IMR-90 (cell line): ENCODE data around the gene CCDC184. TPM values are rescaled to one million over a fixed set of nuclear protein-coding genes. Genes with fewer than 3 reads are reported as not detected.
A peak's percentile ranks its signal among the peaks of the same experiment; 100 is the strongest.

ENCODE experiments used
- ATAC-seq: fragments of 200-7000 bp; cut with Tn5 transposase; 2 replicates; pipeline ENCODE4 v1.9.1; 2020; ENCODE audit warnings: low read depth, mild to moderate bottlenecking, moderate library complexity
- BruUV-seq: library from RNA; stranded (reverse); fragments of 400-500 nt; replicated peaks from 2 replicates; lab custom pipeline; 2021; lab: Mats Ljungman, UMichigan
- CTCF ChIA-PET: fragments of 300-600 bp; formaldehyde crosslinking; extraction: SDS; loops from one replicate; lab custom pipeline; 2021; ENCODE audit warnings: antibody characterized with exemption; lab: Yijun Ruan, JAX
- POLR2A ChIA-PET: fragments of 300-600 bp; sonication (Branson Sonifier 250); formaldehyde crosslinking; loops from one replicate; lab custom pipeline; 2022; ENCODE audit warnings: antibody characterized with exemption; ENCODE audit not compliant: unreplicated experiment; lab: Charles Lee
- DNase-seq: peaks from one replicate; pipeline ENCODE4 v3.0.0; 2013
- H2AFZ ChIP-seq: replicated peaks from 2 replicates; pipeline ENCODE3; 2013; ENCODE audit warnings: low read length, mild to moderate bottlenecking; ENCODE audit not compliant: poor library complexity
- H2AK5ac ChIP-seq: 2 replicates; pipeline ENCODE4 v1.6.1; 2013; ENCODE audit warnings: low read depth, low read length, inconsistent platforms
- H2AK9ac ChIP-seq: replicated peaks from 2 replicates; pipeline ENCODE3; 2013; ENCODE audit warnings: mild to moderate bottlenecking, low read depth, low read length, moderate library complexity; ENCODE audit not compliant: poor library complexity
- H2BK120ac ChIP-seq: 2 replicates; pipeline ENCODE4 v1.6.1; 2013; ENCODE audit warnings: low read depth, low read length, inconsistent platforms
- H2BK15ac ChIP-seq: 3 replicates; pipeline ENCODE4 v1.6.1; 2013; ENCODE audit warnings: low read depth, low read length, inconsistent platforms
- H2BK20ac ChIP-seq: 2 replicates; pipeline ENCODE4 v1.6.1; 2013; ENCODE audit warnings: low read depth, mild to moderate bottlenecking, inconsistent platforms, low read length, moderate library complexity
- H2BK5ac ChIP-seq: 2 replicates; pipeline ENCODE4 v1.6.1; 2013; ENCODE audit warnings: mild to moderate bottlenecking, low read depth, low read length, inconsistent platforms; ENCODE audit not compliant: poor library complexity, severe bottlenecking
- H3K14ac ChIP-seq: replicated peaks from 2 replicates; pipeline ENCODE4 v1.6.1; 2013; ENCODE audit warnings: low read depth, low read length, inconsistent platforms
- H3K18ac ChIP-seq: 2 replicates; pipeline ENCODE4 v1.6.1; 2013; ENCODE audit warnings: low read depth, low read length, control low read depth
- H3K23ac ChIP-seq: 2 replicates; pipeline ENCODE4 v1.6.1; 2013; ENCODE audit warnings: low read depth, low read length, inconsistent platforms
- H3K27ac ChIP-seq: 2 replicates; pipeline ENCODE4 v1.5.1; 2013; ENCODE audit warnings: mild to moderate bottlenecking, control low read depth, low read length; ENCODE audit not compliant: insufficient read depth
- H3K27me3 ChIP-seq: 2 replicates; pipeline ENCODE4 v1.6.1; 2013; ENCODE audit warnings: low read length; ENCODE audit not compliant: control insufficient read depth, insufficient read depth
- H3K36me3 ChIP-seq: 2 replicates; pipeline ENCODE4 v1.6.1; 2013; ENCODE audit warnings: low read length, mixed read lengths; ENCODE audit not compliant: control insufficient read depth, insufficient read depth
- H3K4ac ChIP-seq: 2 replicates; pipeline ENCODE4 v1.6.1; 2013; ENCODE audit warnings: low read depth, low read length, inconsistent platforms
- H3K4me1 ChIP-seq: 2 replicates; pipeline ENCODE4 v1.6.1; 2013; ENCODE audit warnings: low read length, mixed read lengths; ENCODE audit not compliant: control insufficient read depth, insufficient read depth
- H3K4me2 ChIP-seq: 2 replicates; pipeline ENCODE4 v1.6.1; 2013; ENCODE audit warnings: low read depth, mild to moderate bottlenecking, control low read depth, low read length, moderate library complexity
- H3K4me3 ChIP-seq: 2 replicates; pipeline ENCODE4 v1.5.1; 2013; ENCODE audit warnings: low read depth, mild to moderate bottlenecking, control low read depth, low read length, moderate library complexity; ENCODE audit not compliant: insufficient read depth
- H3K56ac ChIP-seq: 2 replicates; pipeline ENCODE4 v1.6.1; 2013; ENCODE audit warnings: low read length, inconsistent platforms; ENCODE audit not compliant: insufficient read depth; ENCODE audit errors: extremely low read depth
- H3K79me1 ChIP-seq, 2 experiments: 2 replicates each; pipeline ENCODE4 v1.6.1; 2013; ENCODE audit warnings: low read length in 2 of 2, inconsistent platforms in 1 of 2, low read depth in 1 of 2
- H3K9ac ChIP-seq: 2 replicates; pipeline ENCODE4 v1.6.1; 2013; ENCODE audit warnings: low read depth, low read length, control low read depth
- H3K9me1 ChIP-seq: 2 replicates; pipeline ENCODE4 v1.6.1; 2013; ENCODE audit warnings: low read length, inconsistent platforms; ENCODE audit not compliant: insufficient read depth
- H3K9me3 ChIP-seq: 2 replicates; pipeline ENCODE4 v1.6.1; 2013; ENCODE audit warnings: low read length; ENCODE audit not compliant: control insufficient read depth, insufficient read depth
- H4K20me1 ChIP-seq: 2 replicates; pipeline ENCODE4 v1.6.1; 2013; ENCODE audit warnings: low read length, inconsistent platforms; ENCODE audit not compliant: insufficient read depth
- H4K5ac ChIP-seq: 2 replicates; pipeline ENCODE4 v1.6.1; 2013; ENCODE audit warnings: mild to moderate bottlenecking, low read depth, low read length, control low read depth
- H4K8ac ChIP-seq, 2 experiments: 2 replicates each; pipeline ENCODE4 v1.6.1; 2013; ENCODE audit warnings: low read depth in 2 of 2, low read length in 2 of 2, control low read depth in 1 of 2, inconsistent platforms in 1 of 2
- H4K91ac ChIP-seq: 2 replicates; pipeline ENCODE4 v1.6.1; 2013; ENCODE audit warnings: low read depth, low read length, inconsistent platforms; ENCODE audit not compliant: insufficient read depth
- CEBPB ChIP-seq: IDR thresholded peaks from 2 replicates; pipeline ENCODE4 v1.6.1; 2012; ENCODE audit warnings: low read depth, low read length, improper control_type of control experiment
- CHD1 ChIP-seq: IDR thresholded peaks from 2 replicates; pipeline ENCODE4 v1.6.1; 2012; ENCODE audit warnings: low read depth, low read length, improper control_type of control experiment
- FOS ChIP-seq: fragments of 150-350 bp; IDR thresholded peaks from 2 replicates; pipeline ENCODE4 v1.6.1; 2016; ENCODE audit warnings: low read depth, low read length
- MAFK ChIP-seq: IDR thresholded peaks from 2 replicates; pipeline ENCODE4 v1.6.1; 2012; ENCODE audit warnings: low read depth, low read length, improper control_type of control experiment
- MAZ ChIP-seq: IDR thresholded peaks from 2 replicates; pipeline ENCODE4 v1.6.1; 2012; ENCODE audit warnings: low read depth, mild to moderate bottlenecking, low read length, improper control_type of control experiment, moderate library complexity, borderline replicate concordance
- MXI1 ChIP-seq: IDR thresholded peaks from 2 replicates; pipeline ENCODE4 v1.6.1; 2012; ENCODE audit warnings: low read depth, mild to moderate bottlenecking, low read length, moderate library complexity, borderline replicate concordance
- NFE2L2 ChIP-seq: fragments of 150-350 bp; IDR thresholded peaks from 2 replicates; pipeline ENCODE4 v1.6.1; 2016; ENCODE audit warnings: low read depth, mild to moderate bottlenecking, low read length
- POLR2A ChIP-seq: IDR thresholded peaks from 2 replicates; pipeline ENCODE4 v1.6.1; 2012; ENCODE audit warnings: mild to moderate bottlenecking, low read depth, low read length
- RCOR1 ChIP-seq: IDR thresholded peaks from 2 replicates; pipeline ENCODE4 v1.6.1; 2012; ENCODE audit warnings: mild to moderate bottlenecking, low read length, improper control_type of control experiment; ENCODE audit not compliant: insufficient replicate concordance
- RFX5 ChIP-seq: IDR thresholded peaks from 2 replicates; pipeline ENCODE4 v1.8.0; 2012; ENCODE audit warnings: low read depth, mild to moderate bottlenecking, low read length, moderate library complexity
- WGBS, 2 experiments: methylation state at CpG; one replicate each; pipeline versions ENCODE4 v1.1.5 to v1.1.7; 2013; ENCODE audit warnings: missing lambda C conversion rate in 2 of 2; ENCODE audit not compliant: insufficient read length in 1 of 2; ENCODE audit errors: extremely low coverage in 2 of 2; 5-methylcytosine and 5-hydroxymethylcytosine counted together
- dilution Hi-C: fragments of 300-500 bp; cut with HindIII; formaldehyde crosslinking; loops from one replicate; pipeline ENCODE4 v1.14.3; 2018; ENCODE audit warnings: low sequenced_read_pairs; ENCODE audit not compliant: unreplicated experiment
- in situ Hi-C: fragments of 300-500 bp; cut with MboI; formaldehyde crosslinking; loops from 3 replicates; pipeline ENCODE4 v1.14.3; 2019; ENCODE audit warnings: low sequenced_read_pairs, inconsistent platforms, mixed read lengths
- intact Hi-C: fragments of 100-400 bp; cut with micrococcal nuclease; formaldehyde crosslinking; loops from 2 replicates; pipeline ENCODE4 v1.10.0; 2022
- polyA plus RNA-seq, 3 experiments: library from polyadenylated mRNA; depleted of rRNA; stranded (reverse); fragments of >200 nt; gene quantifications; 2 replicates each; pipeline ENCODE4 v1.2.3, GENCODE V29; 2012; ENCODE audit warnings: low replicate concordance in 1 of 3
- total RNA-seq: library from RNA; depleted of rRNA; stranded (reverse); fragments of >200 nt; gene quantifications from 2 replicates; pipeline ENCODE4 v1.2.3, GENCODE V29; 2012
- TF ChIP-seq, protein P1 (sequence below): conservative IDR thresholded peaks from 2 replicates; pipeline ENCODE4 v1.5.1; 2012; ENCODE audit warnings: mild to moderate bottlenecking, low read depth, low read length, improper control_type of control experiment
- TF ChIP-seq, protein P2 (sequence below): fragments of 150-350 bp; IDR thresholded peaks from 2 replicates; pipeline ENCODE4 v1.6.1; 2016; ENCODE audit warnings: low read depth, mild to moderate bottlenecking, low read length, moderate library complexity, borderline replicate concordance

Gene CCDC184
- total and polyA plus RNA-seq, 2 of the 4 experiments (the other 2 are of a cell fraction): 0.18 to 0.22 TPM

DNA sequence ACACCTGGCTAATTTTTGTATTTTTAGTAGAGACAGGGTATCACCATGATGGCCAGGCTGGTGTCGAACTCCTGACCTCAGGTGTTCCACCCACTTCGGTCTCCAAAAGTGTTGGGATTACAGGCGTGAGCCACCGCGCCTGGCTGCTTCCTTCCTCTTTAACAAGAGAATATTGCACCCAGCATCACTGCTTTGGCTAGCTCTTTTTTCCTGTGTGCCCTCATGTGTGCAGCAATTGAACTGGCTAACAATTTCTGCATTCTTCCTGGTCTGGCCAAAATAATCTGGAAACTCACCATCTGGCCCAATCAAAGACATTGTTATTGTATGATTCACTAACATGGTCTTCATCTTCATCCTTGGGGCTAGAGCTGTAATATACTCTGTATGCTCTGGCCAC is 23.4 kb upstream of the CCDC184 start:
- Histone ChIP-seq H4K8ac (no peak overlapping the region), H3K4me1 (peaks cover 2% of the 10 kb centered on the region; the same call in 1 of the 2 replicates), H2BK120ac (no peak overlapping the region), H3K9me1 (peaks cover 5% of the 10 kb centered on the region), H3K27ac (no peak overlapping the region), H3K79me1 (peaks cover 3 to 15% of the 10 kb centered on the region in 2 experiments; a peak in 3 of 4 replicates), H2AK9ac (no peak overlapping the region), H3K18ac (no peak overlapping the region), H4K20me1 (no peaks in the 10 kb centered on the region), H3K4me2 (no peak overlapping the region), H3K56ac (no peak overlapping the region), H3K4me3 (no peak overlapping the region), H3K14ac (no peak overlapping the region), H2AK5ac (no peak overlapping the region), H3K27me3 (peaks cover 4% of the 10 kb centered on the region), H4K5ac (no peak overlapping the region), H3K4ac (no peak overlapping the region), H2BK5ac (no peak overlapping the region), H4K91ac (no peak overlapping the region), H3K36me3 (no peaks in the 10 kb centered on the region), H3K9me3 (no peaks in the 10 kb centered on the region), H2BK20ac (no peak overlapping the region), H3K23ac (no peak overlapping the region), H2AFZ (no peak overlapping the region), H3K9ac (no peak overlapping the region), H2BK15ac (no peak overlapping the region)
- ChIA-PET POLR2A (no interaction called here), CTCF (no interaction called here)
- intact Hi-C loops: loop anchor here (10.0 kb wide), 1 partner anchor 445 kb away; no protein-coding TSS in a partner anchor
- WGBS, 2 experiments: no CpG with 5 or more reads among the region's 5 CpGs
- no TSS peak for BruUV-seq
- TF ChIP-seq, protein P1, sequence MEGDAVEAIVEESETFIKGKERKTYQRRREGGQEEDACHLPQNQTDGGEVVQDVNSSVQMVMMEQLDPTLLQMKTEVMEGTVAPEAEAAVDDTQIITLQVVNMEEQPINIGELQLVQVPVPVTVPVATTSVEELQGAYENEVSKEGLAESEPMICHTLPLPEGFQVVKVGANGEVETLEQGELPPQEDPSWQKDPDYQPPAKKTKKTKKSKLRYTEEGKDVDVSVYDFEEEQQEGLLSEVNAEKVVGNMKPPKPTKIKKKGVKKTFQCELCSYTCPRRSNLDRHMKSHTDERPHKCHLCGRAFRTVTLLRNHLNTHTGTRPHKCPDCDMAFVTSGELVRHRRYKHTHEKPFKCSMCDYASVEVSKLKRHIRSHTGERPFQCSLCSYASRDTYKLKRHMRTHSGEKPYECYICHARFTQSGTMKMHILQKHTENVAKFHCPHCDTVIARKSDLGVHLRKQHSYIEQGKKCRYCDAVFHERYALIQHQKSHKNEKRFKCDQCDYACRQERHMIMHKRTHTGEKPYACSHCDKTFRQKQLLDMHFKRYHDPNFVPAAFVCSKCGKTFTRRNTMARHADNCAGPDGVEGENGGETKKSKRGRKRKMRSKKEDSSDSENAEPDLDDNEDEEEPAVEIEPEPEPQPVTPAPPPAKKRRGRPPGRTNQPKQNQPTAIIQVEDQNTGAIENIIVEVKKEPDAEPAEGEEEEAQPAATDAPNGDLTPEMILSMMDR: no peak
- TF ChIP-seq RCOR1: no peak
- TF ChIP-seq RFX5: no peak
- TF ChIP-seq CEBPB: no peak
- no peak for TF ChIP-seq NFE2L2
- TF ChIP-seq FOS: no peak
- TF ChIP-seq MAZ: no peak
- TF ChIP-seq CHD1: no peak
- no peak for TF ChIP-seq MAFK
- TF ChIP-seq, protein P2, sequence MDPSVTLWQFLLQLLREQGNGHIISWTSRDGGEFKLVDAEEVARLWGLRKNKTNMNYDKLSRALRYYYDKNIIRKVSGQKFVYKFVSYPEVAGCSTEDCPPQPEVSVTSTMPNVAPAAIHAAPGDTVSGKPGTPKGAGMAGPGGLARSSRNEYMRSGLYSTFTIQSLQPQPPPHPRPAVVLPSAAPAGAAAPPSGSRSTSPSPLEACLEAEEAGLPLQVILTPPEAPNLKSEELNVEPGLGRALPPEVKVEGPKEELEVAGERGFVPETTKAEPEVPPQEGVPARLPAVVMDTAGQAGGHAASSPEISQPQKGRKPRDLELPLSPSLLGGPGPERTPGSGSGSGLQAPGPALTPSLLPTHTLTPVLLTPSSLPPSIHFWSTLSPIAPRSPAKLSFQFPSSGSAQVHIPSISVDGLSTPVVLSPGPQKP: no peak
- TF ChIP-seq MXI1: no peak
- TF ChIP-seq POLR2A: no peak
- no peak for ATAC-seq
- in situ Hi-C loops: no loop called here
- peak; percentile 21 for DNase-seq
- dilution Hi-C loops: no loop called here
